ENCODE measurements around the gene DUSP12. TPM values are rescaled to one million over a fixed set of nuclear protein-coding genes. Genes with fewer than 3 reads are reported as not detected.

DUSP12 gene
- total and polyA plus RNA-seq, 9 of the 15 experiments (the other 6 are each of a cell fraction or from before 2014, with no cell fraction given): 10.4 to 81.4 (median 43.6) TPM

DNA sequence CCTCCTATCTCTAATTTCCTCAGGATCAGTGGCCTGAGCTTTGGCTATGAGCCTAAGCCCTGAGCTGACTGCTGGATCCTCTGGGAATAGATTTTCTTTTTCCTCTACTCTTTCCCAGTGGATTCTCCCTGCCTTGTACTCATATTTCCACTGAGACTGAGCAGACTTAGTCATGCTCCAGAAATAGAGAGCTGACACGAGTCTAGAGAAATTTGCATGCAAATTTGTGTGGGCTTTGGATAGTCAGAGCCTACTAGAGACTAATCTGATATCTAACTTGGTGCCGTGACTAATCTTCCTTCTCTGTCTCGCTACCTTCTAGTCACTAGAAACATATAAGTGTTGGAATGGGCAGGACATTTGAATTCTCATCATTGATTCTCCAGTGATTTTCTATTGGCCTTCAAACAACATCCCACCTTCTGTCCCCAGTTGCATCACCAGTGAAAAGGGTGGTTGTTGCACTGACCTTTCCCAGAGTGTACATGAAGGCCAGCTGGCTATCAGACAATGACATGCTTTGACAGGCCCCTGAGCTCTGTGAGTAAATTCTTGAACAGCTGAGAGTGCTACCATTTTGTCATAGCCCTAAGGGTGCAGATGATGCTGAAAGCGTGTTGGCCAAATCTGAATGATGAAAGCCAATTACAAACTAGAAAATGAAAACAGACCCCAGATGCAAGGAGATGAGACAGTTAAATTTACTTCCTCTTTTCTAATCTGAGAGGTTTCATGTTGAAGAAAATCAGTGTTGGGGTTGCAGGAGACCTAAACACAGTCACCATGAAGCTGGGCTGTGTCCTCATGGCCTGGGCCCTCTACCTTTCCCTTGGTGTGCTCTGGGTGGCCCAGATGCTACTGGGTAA lies 42.9 kb upstream of the DUSP12 start, which contains the start of gene FCRLA (continued):
- TF ChIP-seq, protein P1, sequence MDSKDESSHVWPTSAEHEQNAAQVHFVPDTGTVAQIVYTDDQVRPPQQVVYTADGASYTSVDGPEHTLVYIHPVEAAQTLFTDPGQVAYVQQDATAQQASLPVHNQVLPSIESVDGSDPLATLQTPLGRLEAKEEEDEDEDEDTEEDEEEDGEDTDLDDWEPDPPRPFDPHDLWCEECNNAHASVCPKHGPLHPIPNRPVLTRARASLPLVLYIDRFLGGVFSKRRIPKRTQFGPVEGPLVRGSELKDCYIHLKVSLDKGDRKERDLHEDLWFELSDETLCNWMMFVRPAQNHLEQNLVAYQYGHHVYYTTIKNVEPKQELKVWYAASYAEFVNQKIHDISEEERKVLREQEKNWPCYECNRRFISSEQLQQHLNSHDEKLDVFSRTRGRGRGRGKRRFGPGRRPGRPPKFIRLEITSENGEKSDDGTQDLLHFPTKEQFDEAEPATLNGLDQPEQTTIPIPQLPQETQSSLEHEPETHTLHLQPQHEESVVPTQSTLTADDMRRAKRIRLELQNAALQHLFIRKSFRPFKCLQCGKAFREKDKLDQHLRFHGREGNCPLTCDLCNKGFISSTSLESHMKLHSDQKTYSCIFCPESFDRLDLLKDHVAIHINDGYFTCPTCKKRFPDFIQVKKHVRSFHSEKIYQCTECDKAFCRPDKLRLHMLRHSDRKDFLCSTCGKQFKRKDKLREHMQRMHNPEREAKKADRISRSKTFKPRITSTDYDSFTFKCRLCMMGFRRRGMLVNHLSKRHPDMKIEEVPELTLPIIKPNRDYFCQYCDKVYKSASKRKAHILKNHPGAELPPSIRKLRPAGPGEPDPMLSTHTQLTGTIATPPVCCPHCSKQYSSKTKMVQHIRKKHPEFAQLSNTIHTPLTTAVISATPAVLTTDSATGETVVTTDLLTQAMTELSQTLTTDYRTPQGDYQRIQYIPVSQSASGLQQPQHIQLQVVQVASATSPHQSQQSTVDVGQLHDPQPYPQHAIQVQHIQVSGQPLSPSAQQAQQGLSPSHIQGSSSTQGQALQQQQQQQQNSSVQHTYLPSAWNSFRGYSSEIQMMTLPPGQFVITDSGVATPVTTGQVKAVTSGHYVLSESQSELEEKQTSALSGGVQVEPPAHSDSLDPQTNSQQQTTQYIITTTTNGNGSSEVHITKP (IDR thresholded peaks at IDR 0.05; ENCODE audit: partially characterized antibody): peak; percentile 4
- TF ChIP-seq ZNF764 (CRISPR knock-in tag; IDR thresholded peaks at IDR 0.05; ENCODE audit: low read depth): peak; percentile 68; the same call in 1 of the 2 replicates
- no peak for TF ChIP-seq ELF1 (tag; IDR thresholded peaks at IDR 0.05)
- no peak for TF ChIP-seq MCM2 (IDR thresholded peaks at IDR 0.05; ENCODE audit: low read depth)
- TF ChIP-seq CBFA2T2 (conservative IDR thresholded peaks at IDR 0.05): peak; percentile 35
- TF ChIP-seq, protein P2, sequence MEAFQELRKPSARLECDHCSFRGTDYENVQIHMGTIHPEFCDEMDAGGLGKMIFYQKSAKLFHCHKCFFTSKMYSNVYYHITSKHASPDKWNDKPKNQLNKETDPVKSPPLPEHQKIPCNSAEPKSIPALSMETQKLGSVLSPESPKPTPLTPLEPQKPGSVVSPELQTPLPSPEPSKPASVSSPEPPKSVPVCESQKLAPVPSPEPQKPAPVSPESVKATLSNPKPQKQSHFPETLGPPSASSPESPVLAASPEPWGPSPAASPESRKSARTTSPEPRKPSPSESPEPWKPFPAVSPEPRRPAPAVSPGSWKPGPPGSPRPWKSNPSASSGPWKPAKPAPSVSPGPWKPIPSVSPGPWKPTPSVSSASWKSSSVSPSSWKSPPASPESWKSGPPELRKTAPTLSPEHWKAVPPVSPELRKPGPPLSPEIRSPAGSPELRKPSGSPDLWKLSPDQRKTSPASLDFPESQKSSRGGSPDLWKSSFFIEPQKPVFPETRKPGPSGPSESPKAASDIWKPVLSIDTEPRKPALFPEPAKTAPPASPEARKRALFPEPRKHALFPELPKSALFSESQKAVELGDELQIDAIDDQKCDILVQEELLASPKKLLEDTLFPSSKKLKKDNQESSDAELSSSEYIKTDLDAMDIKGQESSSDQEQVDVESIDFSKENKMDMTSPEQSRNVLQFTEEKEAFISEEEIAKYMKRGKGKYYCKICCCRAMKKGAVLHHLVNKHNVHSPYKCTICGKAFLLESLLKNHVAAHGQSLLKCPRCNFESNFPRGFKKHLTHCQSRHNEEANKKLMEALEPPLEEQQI (IDR thresholded peaks at IDR 0.05): peak; percentile 52; the same call in 1 of the 2 replicates
- TF ChIP-seq CREB1 (IDR thresholded peaks at IDR 0.05): no peak
- peak; percentile 37; the same call in 1 of the 2 replicates for TF ChIP-seq CREB1 (CRISPR knock-in tag; IDR thresholded peaks at IDR 0.05)
- peak; percentile 35; the same call in 1 of the 2 replicates for TF ChIP-seq NR2C1 (IDR thresholded peaks at IDR 0.05)
- peak; percentile 40 for TF ChIP-seq NR2C1 (tag; IDR thresholded peaks at IDR 0.05)
- TF ChIP-seq RCOR1 (IDR thresholded peaks at IDR 0.05; ENCODE audit: borderline replicate concordance in 1 of 2, low read depth in 2 of 2, low read length in 2 of 2): peak; percentile 50 to 96; a peak in 2 of 4 replicates
- peak; percentile 56 for TF ChIP-seq L3MBTL2 (IDR thresholded peaks at IDR 0.05)
- peak; percentile 58; the same call in 1 of the 2 replicates for TF ChIP-seq ATF7 (IDR thresholded peaks at IDR 0.05)
- 0 out of 2 replicates have a peak, but pooled peaks have one; percentile 15 for TF ChIP-seq MECOM (CRISPR knock-in tag; IDR thresholded peaks at IDR 0.05)
- no peak for TF ChIP-seq ELF2 (CRISPR knock-in tag; IDR thresholded peaks at IDR 0.05)
- TF ChIP-seq FOXJ2 (tag; IDR thresholded peaks at IDR 0.05): no peak
- peak; percentile 91 for TF ChIP-seq JUN (IDR thresholded peaks at IDR 0.05; ENCODE audit: borderline replicate concordance, low read depth, low read length)
- peak; percentile 74; the same call in 1 of the 2 replicates for TF ChIP-seq JUN (CRISPR knock-in tag; IDR thresholded peaks at IDR 0.05; ENCODE audit: borderline replicate concordance)
- TF ChIP-seq NR2C2 (CRISPR knock-in tag; IDR thresholded peaks at IDR 0.05): no peak
- peak; percentile 82 for TF ChIP-seq NR2C2 (tag; IDR thresholded peaks at IDR 0.05)
